ENCODE data around the gene IGSF10. TPM values are rescaled to one million over a fixed set of nuclear protein-coding genes. Genes with fewer than 3 reads are reported as not detected.
A peak's percentile ranks its signal among the peaks of the same experiment; 100 is the strongest.

The IGSF10 gene
- total RNA-seq, 1 donor from 2014 or later = 0.82 TPM

GRCh38 chr3:151462991-151463390, 2.1 kb upstream of the IGSF10 start:
- DNase-seq (ENCODE audit: low spot score in 2 of 2) = no peak
- no peak for FAIRE-seq

GRCh38 chr3:151462278-151462780, 1.5 kb upstream of the IGSF10 start:
- no peak for FAIRE-seq
- no peak for DNase-seq (ENCODE audit: low spot score in 2 of 2)

DNA sequence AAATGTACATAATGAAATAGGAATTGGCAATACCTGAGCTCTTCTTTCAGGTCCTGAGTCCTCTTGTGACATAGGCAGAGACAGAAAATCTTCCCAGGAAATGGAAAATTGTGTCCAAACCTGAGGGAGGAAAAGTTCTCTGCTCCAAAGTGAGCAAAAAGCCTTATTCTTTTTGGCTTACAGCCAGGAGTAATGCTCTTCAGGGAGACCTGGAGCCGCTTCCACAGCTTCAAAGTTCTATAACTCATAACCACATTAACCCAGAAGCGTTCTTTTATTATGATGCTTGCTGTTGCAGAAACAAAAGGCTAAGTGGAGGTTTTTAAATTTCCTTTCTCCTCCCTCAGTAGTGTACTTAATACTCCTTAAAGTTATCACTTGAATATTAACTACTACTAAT, 633 bp downstream of the IGSF10 start:
- FAIRE-seq = no peak

GRCh38 chr3:151459358-151459757, 1.5 kb downstream of the IGSF10 start:
- no peak for FAIRE-seq
- DNase-seq (ENCODE audit: low spot score in 2 of 2) = no peak

More for the DNA sequence above, 633 bp downstream of the IGSF10 start:
- no peak for DNase-seq (ENCODE audit: low spot score in 2 of 2)

DNA sequence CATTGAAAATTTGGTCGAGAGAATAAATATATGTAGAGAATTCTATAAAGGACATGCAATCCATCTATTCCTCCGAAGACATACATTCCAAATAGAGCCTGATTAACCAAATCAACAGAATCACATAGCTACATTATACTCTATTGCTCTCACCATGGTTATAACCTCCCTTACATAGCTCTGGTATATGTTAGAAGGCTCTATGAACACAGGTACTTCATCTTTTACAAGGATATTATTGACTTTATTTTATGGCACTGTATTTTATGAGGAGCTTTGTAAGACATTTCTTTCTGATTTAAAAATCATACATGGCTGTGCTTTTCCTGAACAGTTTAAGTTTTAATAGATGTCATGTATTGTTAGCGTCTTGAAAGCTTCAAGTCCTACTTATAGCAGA, 4.8 kb downstream of the IGSF10 start:
- DNase-seq (ENCODE audit: low spot score in 2 of 2) (no peak), FAIRE-seq (no peak)

GRCh38 chr3:151452841-151453240, 8.0 kb downstream of the IGSF10 start:
- no peak for FAIRE-seq

DNA sequence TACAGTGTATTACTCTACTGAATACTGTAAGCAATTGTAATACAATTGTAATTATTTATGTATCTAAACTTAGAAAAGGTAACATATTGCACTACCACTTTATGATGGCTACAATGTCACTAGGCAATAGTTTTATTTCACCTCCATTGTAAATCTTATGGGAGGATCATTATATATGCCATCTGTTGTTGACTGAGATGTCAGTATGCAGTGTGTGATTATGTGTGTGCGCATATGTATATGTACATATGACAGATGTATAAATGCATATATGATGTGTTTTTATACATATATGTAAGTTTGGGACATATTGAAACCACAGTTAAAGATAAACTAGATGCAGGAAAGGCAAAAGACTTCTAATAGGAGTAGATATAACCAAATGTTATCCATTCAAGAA, 8.5 kb downstream of the IGSF10 start:
- DNase-seq (ENCODE audit: low spot score in 2 of 2) (no peak), FAIRE-seq (no peak)

More at GRCh38 chr3:151452841-151453240, 8.0 kb downstream of the IGSF10 start:
- no peak for DNase-seq (ENCODE audit: low spot score in 2 of 2)

GRCh38 chr3:151446002-151446340, 14.9 kb downstream of the IGSF10 start:
- no peak for DNase-seq (ENCODE audit: low spot score in 2 of 2)
- FAIRE-seq = no peak

GRCh38 chr3:151445273-151446001, 15.4 kb downstream of the IGSF10 start:
- FAIRE-seq (no peak), DNase-seq (ENCODE audit: low spot score in 2 of 2) (no peak)

DNA sequence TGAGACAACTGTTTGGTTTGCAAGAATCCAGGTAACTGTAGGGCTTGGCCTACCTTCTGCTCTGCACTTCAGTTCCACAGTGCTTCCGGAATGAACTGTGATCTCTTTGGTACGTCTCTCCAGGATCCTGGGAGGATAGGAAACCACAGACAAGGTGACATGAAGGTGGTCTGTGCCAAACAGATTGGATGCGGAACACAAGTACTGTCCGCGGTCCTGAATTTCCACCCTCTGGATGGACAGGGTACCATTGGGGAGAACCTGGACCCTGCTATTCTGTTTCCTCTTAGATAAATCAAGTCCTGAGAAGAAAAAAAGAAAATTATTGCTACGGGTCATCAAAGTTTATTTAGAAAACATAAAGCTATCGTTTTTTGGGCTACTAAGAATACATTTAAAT, 17.3 kb downstream of the IGSF10 start:
- no peak for FAIRE-seq
- no peak for DNase-seq (ENCODE audit: low spot score in 2 of 2)

DNA sequence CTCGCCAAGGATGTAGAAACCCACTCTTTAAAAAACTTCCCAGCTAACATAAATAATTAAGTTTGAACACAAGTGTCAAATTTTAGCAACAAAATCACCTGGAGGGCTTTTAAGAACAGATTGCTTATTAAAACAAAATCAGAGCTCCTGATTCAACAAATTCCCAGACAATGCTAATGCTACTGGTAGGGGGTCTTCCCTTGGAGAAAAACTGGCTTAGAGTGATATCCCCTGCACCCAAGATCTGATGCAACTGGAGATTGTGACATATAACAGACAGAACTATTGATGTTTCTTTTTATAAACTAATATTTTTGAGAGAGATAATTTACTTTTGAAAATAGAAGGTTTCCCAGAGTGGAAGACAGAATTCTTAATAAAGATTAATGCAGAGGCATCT, 19.9 kb downstream of the IGSF10 start:
- no peak for DNase-seq (ENCODE audit: low spot score in 2 of 2)
- no peak for FAIRE-seq

DNA sequence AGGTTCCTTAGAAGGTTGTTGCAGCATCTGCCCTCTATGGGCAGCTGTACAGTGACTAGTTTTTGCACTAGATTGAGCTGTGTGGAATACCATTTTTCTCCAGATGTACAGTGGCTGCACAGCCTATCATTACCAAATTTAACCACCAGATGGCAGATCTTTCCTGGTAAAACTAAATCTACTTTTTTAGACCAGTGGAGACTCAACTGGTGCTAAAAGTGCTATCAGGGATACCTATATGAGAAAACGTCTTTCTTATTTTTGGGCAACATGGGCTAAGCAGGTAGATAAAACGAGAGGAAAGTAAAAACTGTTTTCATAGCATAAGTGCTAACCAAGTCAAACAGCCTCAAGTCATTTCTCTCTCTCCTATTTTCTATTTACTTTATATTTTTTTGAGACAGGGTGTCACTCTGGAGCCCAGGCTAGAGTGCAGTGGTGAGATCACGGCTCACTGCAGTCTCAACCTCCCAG, 21.2 kb downstream of the IGSF10 start:
- peak; percentile 28 to 48 for DNase-seq (ENCODE audit: low spot score in 2 of 2)
- FAIRE-seq = peak; percentile 91

DNA sequence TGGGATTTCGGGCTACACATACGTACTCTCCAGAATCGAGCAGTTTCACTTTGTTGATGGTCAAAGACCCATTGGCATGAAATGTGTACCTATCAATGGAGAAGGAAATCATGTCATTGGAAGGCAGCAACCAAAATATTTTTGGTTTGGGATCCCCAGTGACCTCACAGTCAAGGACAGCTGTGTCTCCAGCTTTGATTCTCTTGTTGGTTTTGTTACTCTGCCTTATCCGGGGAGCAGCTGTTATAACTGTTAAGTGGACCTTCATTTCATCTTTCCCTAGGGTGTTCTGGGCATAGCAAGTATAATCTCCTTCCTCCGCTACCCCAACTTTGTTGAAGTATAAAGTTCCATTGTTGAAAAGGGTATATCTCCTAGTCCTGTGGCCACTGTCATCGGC, 23.0 kb downstream of the IGSF10 start:
- DNase-seq (ENCODE audit: low spot score in 2 of 2) = no peak
- no peak for FAIRE-seq

- FAIRE-seq = no peak
Measured at GRCh38 chr3:151436675-151437446, 24.0 kb downstream of the IGSF10 start.

GRCh38 chr3:151434151-151434890, 26.5 kb downstream of the IGSF10 start:
- FAIRE-seq = no peak
- no peak for DNase-seq (ENCODE audit: low spot score in 2 of 2)

More at GRCh38 chr3:151436675-151437446, 24.0 kb downstream of the IGSF10 start:
- no peak for DNase-seq (ENCODE audit: low spot score in 2 of 2)

GRCh38 chr3:151432616-151433372, 28.1 kb downstream of the IGSF10 start:
- FAIRE-seq (no peak), DNase-seq (ENCODE audit: low spot score in 2 of 2) (no peak)

DNA sequence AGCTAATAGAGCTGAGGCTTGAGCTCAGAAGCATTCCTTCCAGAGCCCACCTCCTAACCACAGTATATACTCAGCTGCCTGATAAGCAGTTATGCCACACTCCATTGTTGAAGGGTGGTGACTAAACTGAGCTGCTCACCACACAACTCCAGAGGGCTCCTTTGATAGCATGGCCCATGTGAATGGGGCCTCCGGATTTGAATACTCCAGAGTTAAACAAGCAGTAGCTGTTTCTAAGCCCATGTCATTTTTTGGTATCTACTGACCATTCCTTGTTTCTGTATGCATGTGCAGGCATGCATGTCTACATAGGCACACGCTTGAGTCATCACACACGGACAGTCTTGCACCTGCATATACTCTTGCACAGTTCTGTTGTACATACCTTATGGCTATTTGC, 28.9 kb downstream of the IGSF10 start:
- no peak for DNase-seq (ENCODE audit: low spot score in 2 of 2)
- no peak for FAIRE-seq

GRCh38 chr3:151430821-151431484, 29.9 kb downstream of the IGSF10 start:
- FAIRE-seq = no peak
- DNase-seq (ENCODE audit: low spot score in 2 of 2) = no peak

DNA sequence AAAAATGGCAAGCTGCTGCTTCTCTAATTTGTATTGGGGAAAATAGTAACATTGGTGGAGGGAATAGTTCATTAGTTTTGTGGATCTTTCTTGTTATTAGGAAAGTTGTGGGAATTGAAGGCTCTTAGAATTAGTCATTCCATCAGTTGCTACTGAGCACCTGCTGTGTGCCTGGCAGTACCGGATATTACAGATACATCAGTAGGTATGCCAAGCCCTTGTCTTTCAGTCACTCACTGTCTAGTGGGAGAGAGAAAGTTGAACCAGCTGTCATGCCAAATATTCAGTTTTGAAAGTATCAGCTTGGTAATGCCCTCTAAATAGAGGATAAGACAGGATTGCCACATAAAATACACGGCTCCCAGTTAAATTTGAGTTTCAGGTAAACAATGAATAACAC, 32.5 kb downstream of the IGSF10 start:
- FAIRE-seq = no peak

GRCh38 chr3:151426341-151426657, 34.6 kb downstream of the IGSF10 start:
- FAIRE-seq = no peak
- DNase-seq (ENCODE audit: low spot score in 2 of 2) = no peak

More for the DNA sequence above, 32.5 kb downstream of the IGSF10 start:
- DNase-seq (ENCODE audit: low spot score in 2 of 2) = no peak
